PC-3 (cell line): Measurements from ENCODE around the gene PDE3B. TPM values are rescaled to one million over a fixed set of nuclear protein-coding genes. Genes with fewer than 3 reads are reported as not detected.

ENCODE experiments used
- ATAC-seq: fragments of 200-7000 bp; cut with Tn5 transposase; 2 replicates; pipeline ENCODE4 v1.9.1; 2020; ENCODE audit warnings: mild to moderate bottlenecking, moderate library complexity
- BruUV-seq: library from RNA; stranded (reverse); fragments of 400-500 nt; replicated peaks from 2 replicates; lab custom pipeline; 2021; lab: Mats Ljungman, UMichigan
- CTCF ChIA-PET: fragments of 300-600 bp; sonication (Branson Sonifier 250); formaldehyde crosslinking; loops from one replicate; lab custom pipeline; 2022; ENCODE audit warnings: antibody characterized with exemption; lab: Charles Lee
- POLR2A ChIA-PET: fragments of 300-600 bp; sonication (Branson Sonifier 250); formaldehyde crosslinking; loops from one replicate; lab custom pipeline; 2022; ENCODE audit warnings: antibody characterized with exemption; ENCODE audit not compliant: unreplicated experiment; lab: Charles Lee
- DNase-seq: peaks from one replicate; pipeline ENCODE4 v3.0.0-alpha.2; 2015
- H2AFZ ChIP-seq: fragments of 300-600 bp; sonication (generic); 2 replicates; pipeline ENCODE4 v1.6.0; 2016; ENCODE audit warnings: antibody characterized with exemption, low read length
- H3F3A ChIP-seq: fragments of 300-600 bp; sonication (generic); one replicate; pipeline ENCODE4 v1.6.0; 2017; ENCODE audit warnings: antibody characterized with exemption, low read length, control low read depth, mild to moderate bottlenecking; ENCODE audit not compliant: unreplicated experiment
- H3K27ac ChIP-seq: fragments of 300-600 bp; sonication (generic); 2 replicates; pipeline ENCODE4 v1.5.1; 2016; ENCODE audit warnings: mild to moderate bottlenecking, low read length
- H3K27me3 ChIP-seq: fragments of 300-600 bp; sonication (generic); 2 replicates; pipeline ENCODE4 v1.6.1; 2016; ENCODE audit warnings: low read length, mixed read lengths
- H3K36me3 ChIP-seq: fragments of 300-600 bp; sonication (generic); 2 replicates; pipeline ENCODE4 v1.6.1; 2016; ENCODE audit warnings: low read depth, mixed run types, low read length, mixed read lengths
- H3K4me1 ChIP-seq: fragments of 300-600 bp; sonication (generic); 2 replicates; pipeline ENCODE4 v1.5.1; 2016; ENCODE audit warnings: low read length; ENCODE audit not compliant: insufficient read depth
- H3K4me2 ChIP-seq: fragments of 300-600 bp; sonication (generic); 2 replicates; pipeline ENCODE4 v1.6.0; 2016; ENCODE audit warnings: low read length
- H3K4me3 ChIP-seq: fragments of 300-600 bp; sonication (generic); 2 replicates; pipeline ENCODE4 v1.5.1; 2016; ENCODE audit warnings: mild to moderate bottlenecking, low read length, mixed read lengths
- H3K79me2 ChIP-seq: fragments of 300-600 bp; sonication (generic); 2 replicates; pipeline ENCODE4 v1.6.1; 2017; ENCODE audit warnings: low read length, mixed read lengths
- H3K9ac ChIP-seq: fragments of 300-600 bp; sonication (generic); 2 replicates; pipeline ENCODE4 v1.6.0; 2016; ENCODE audit warnings: mild to moderate bottlenecking, low read length
- H3K9me2 ChIP-seq: fragments of 300-600 bp; sonication (generic); replicated peaks from 2 replicates; pipeline ENCODE4 v1.6.1; 2016; ENCODE audit warnings: mixed run types, low read length, mixed read lengths
- H3K9me3 ChIP-seq: fragments of 300-600 bp; sonication (generic); 2 replicates; pipeline ENCODE4 v1.6.1; 2016; ENCODE audit warnings: low read length, mixed read lengths
- H4K20me1 ChIP-seq: fragments of 300-600 bp; sonication (generic); 2 replicates; pipeline ENCODE4 v1.6.1; 2016; ENCODE audit warnings: low read length, mixed read lengths
- EZH2 ChIP-seq: fragments of 300-600 bp; sonication (generic); IDR thresholded peaks from one replicate; pipeline ENCODE4 v1.6.1; 2017; ENCODE audit warnings: antibody characterized with exemption, mild to moderate bottlenecking, low read length; ENCODE audit not compliant: unreplicated experiment
- EZH2phosphoT487 ChIP-seq: fragments of 300-600 bp; sonication (generic); IDR thresholded peaks from 2 replicates; pipeline ENCODE4 v1.6.1; 2018; ENCODE audit warnings: mild to moderate bottlenecking, antibody characterized with exemption, low read length, borderline replicate concordance
- intact Hi-C: fragments of 100-400 bp; cut with micrococcal nuclease; formaldehyde crosslinking; loops from 2 replicates; pipeline ENCODE4 v1.9.0; 2023
- total RNA-seq: library from RNA; depleted of rRNA; stranded (reverse); fragments of >200 nt; gene quantifications from 2 replicates; pipeline ENCODE4 v1.2.3, GENCODE V29; 2014
- TF ChIP-seq, protein P1 (sequence below): fragments of 300-600 bp; sonication (generic); conservative IDR thresholded peaks from 2 replicates; pipeline ENCODE4 v1.5.1; 2017; ENCODE audit warnings: antibody characterized with exemption, low read depth, mild to moderate bottlenecking, low read length

The PDE3B gene
- total RNA-seq, 1 experiment from 2014 or later: 0.11 TPM

- CTCF ChIA-PET: no interaction called here
Measured at GRCh38 chr11:14669958-14670357, 26.4 kb downstream of the PDE3B start.

DNA sequence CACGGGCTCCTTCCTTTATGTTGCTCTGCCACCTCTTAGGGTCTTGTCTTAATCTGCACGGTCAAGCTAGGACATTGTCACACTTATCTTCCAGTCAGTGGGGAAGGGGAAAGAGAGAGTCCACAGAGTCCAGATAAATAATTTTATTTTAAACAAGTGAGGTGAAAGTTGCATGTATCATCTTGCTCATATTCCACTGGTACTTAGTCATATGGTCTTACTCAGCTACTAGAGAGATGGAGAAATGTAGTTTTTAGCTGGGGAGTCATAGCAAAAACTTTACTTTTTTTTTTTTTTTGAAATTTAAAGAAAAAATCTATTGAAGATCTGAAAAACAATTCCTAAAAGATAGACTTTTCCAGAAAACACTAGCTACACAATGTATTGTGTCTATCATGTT is 29.0 kb downstream of the PDE3B start:
- intact Hi-C loops: no loop called here
- no TSS peak for BruUV-seq
- no peak for ATAC-seq
- no peak for DNase-seq
- TF ChIP-seq, protein P1, sequence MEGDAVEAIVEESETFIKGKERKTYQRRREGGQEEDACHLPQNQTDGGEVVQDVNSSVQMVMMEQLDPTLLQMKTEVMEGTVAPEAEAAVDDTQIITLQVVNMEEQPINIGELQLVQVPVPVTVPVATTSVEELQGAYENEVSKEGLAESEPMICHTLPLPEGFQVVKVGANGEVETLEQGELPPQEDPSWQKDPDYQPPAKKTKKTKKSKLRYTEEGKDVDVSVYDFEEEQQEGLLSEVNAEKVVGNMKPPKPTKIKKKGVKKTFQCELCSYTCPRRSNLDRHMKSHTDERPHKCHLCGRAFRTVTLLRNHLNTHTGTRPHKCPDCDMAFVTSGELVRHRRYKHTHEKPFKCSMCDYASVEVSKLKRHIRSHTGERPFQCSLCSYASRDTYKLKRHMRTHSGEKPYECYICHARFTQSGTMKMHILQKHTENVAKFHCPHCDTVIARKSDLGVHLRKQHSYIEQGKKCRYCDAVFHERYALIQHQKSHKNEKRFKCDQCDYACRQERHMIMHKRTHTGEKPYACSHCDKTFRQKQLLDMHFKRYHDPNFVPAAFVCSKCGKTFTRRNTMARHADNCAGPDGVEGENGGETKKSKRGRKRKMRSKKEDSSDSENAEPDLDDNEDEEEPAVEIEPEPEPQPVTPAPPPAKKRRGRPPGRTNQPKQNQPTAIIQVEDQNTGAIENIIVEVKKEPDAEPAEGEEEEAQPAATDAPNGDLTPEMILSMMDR: no peak
- no peak for TF ChIP-seq EZH2
- no peak for TF ChIP-seq EZH2phosphoT487
- no peaks in the 10 kb centered on the region for H3K27me3 ChIP-seq
- H3K27ac ChIP-seq: no peak overlapping the region
- H3F3A ChIP-seq: no peaks in the 10 kb centered on the region
- no peaks in the 10 kb centered on the region for H3K36me3 ChIP-seq
- no peak overlapping the region for H3K4me3 ChIP-seq
- H3K9me2 ChIP-seq: no peaks in the 10 kb centered on the region
- H3K4me1 ChIP-seq: no peaks in the 10 kb centered on the region
- H3K4me2 ChIP-seq: no peak overlapping the region
- H3K79me2 ChIP-seq: no peaks in the 10 kb centered on the region
- no peaks in the 10 kb centered on the region for H4K20me1 ChIP-seq
- CTCF ChIA-PET: no interaction called here
- no peak overlapping the region for H3K9ac ChIP-seq
- no peak overlapping the region for H2AFZ ChIP-seq
- POLR2A ChIA-PET: no interaction called here
- no peaks in the 10 kb centered on the region for H3K9me3 ChIP-seq

More at GRCh38 chr11:14669958-14670357, 26.4 kb downstream of the PDE3B start:
- H3K9ac ChIP-seq: no peak overlapping the region
- no peak overlapping the region for H3K4me3 ChIP-seq
- H3K4me2 ChIP-seq: no peak overlapping the region
- H2AFZ ChIP-seq: no peak overlapping the region
- POLR2A ChIA-PET: no interaction called here
- H3K27ac ChIP-seq: no peak overlapping the region
- DNase-seq: no peak
- no peak for ATAC-seq
- H3K27me3 ChIP-seq: no peaks in the 10 kb centered on the region
- H3K36me3 ChIP-seq: no peaks in the 10 kb centered on the region
- H4K20me1 ChIP-seq: no peaks in the 10 kb centered on the region
- no TSS peak for BruUV-seq
- H3K4me1 ChIP-seq: no peaks in the 10 kb centered on the region
- no peaks in the 10 kb centered on the region for H3K9me3 ChIP-seq
- intact Hi-C loops: no loop called here
- TF ChIP-seq EZH2: no peak
- TF ChIP-seq, protein P1: no peak
- no peak for TF ChIP-seq EZH2phosphoT487
- H3F3A ChIP-seq: no peaks in the 10 kb centered on the region
- no peaks in the 10 kb centered on the region for H3K79me2 ChIP-seq
- no peaks in the 10 kb centered on the region for H3K9me2 ChIP-seq

DNA sequence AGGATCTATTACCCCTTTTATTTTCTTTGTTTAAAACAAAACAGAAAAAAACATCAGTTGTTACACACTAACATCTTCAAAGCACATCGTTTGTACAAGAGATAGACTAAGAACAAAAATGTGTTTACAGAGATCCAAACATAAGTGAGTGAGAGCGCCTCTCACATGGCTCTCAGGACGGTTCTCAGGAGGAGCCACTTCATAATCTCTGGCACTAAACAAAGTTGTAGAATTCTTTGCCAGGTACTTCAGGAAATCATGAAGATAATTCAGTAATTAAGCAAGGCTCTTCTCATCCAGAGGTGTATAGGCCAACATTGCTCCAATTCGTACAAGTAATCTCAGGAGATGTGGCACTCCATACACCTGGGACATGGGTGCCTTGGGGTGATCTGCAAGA is 29.8 kb downstream of the PDE3B start:
- Histone ChIP-seq H3K9me3 (no peaks in the 10 kb centered on the region), H3K9ac (no peak overlapping the region), H4K20me1 (no peaks in the 10 kb centered on the region), H3K36me3 (no peaks in the 10 kb centered on the region), H3K27me3 (no peaks in the 10 kb centered on the region), H2AFZ (no peak overlapping the region), H3K27ac (no peak overlapping the region), H3K9me2 (no peaks in the 10 kb centered on the region), H3F3A (no peaks in the 10 kb centered on the region), H3K4me2 (no peak overlapping the region), H3K4me3 (no peak overlapping the region), H3K4me1 (no peaks in the 10 kb centered on the region), H3K79me2 (no peaks in the 10 kb centered on the region)
- TF ChIP-seq EZH2phosphoT487 (no peak), EZH2 (no peak)
- TF ChIP-seq, protein P1: no peak
- ATAC-seq (no peak), DNase-seq (no peak)
- BruUV-seq: no TSS peak
- CTCF ChIA-PET: no interaction called here
- POLR2A ChIA-PET: no interaction called here
- intact Hi-C loops: no loop called here
